HepG2 (cell line): ENCODE results near the gene TMEM185B. TPM values are rescaled to one million over a fixed set of nuclear protein-coding genes. Genes with fewer than 3 reads are reported as not detected.
A peak's percentile ranks its signal among the peaks of the same experiment; 100 is the strongest.

Experiments
- ARNTL ChIP-seq: sonication (generic); formaldehyde crosslinking; IDR thresholded peaks from 2 replicates; pipeline ENCODE4 v1.4.0; 2020; ENCODE audit warnings: mild to moderate bottlenecking, missing genetic modification reagents
- BCL6 ChIP-seq: IDR thresholded peaks from 2 replicates; pipeline ENCODE4 v1.6.1; 2016; ENCODE audit warnings: missing genetic modification reagents, missing compliant biosample characterization
- DNMT1 ChIP-seq: sonication (generic); formaldehyde crosslinking; IDR thresholded peaks from 2 replicates; pipeline ENCODE4 v1.5.1; 2020; ENCODE audit warnings: mild to moderate bottlenecking, missing genetic modification reagents
- FOXA1 ChIP-seq, 2 experiments: fragments of 450-650 bp in 1 of 2; sonication (generic) in 1 of 2; formaldehyde crosslinking in 1 of 2; IDR thresholded peaks; 2 replicates each; pipeline versions ENCODE4 v1.4.0 to v1.6.1; 2016 to 2020; ENCODE audit warnings: missing genetic modification reagents in 1 of 2
- GFI1 ChIP-seq: sonication (generic); formaldehyde crosslinking; IDR thresholded peaks from 2 replicates; pipeline ENCODE4 v1.5.0; 2020; ENCODE audit warnings: missing genetic modification reagents, mild to moderate bottlenecking, borderline replicate concordance
- HMG20B ChIP-seq: conservative IDR thresholded peaks from 2 replicates; pipeline ENCODE4 v1.6.1; 2016; ENCODE audit warnings: missing genetic modification reagents, missing compliant biosample characterization
- MAFF ChIP-seq: IDR thresholded peaks from 2 replicates; pipeline ENCODE4 v1.6.1; 2011; ENCODE audit warnings: low read depth, low read length, improper control_type of control experiment
- NR2F6 ChIP-seq, 2 experiments: IDR thresholded peaks; 2 replicates each; pipeline ENCODE4 v1.6.1; 2016; ENCODE audit warnings: antibody characterized with exemption in 1 of 2, mild to moderate bottlenecking in 1 of 2
- NR3C1 ChIP-seq: sonication (generic); formaldehyde crosslinking; IDR thresholded peaks from 2 replicates; pipeline ENCODE4 v1.4.0; 2020; ENCODE audit warnings: missing genetic modification reagents
- RAD51 ChIP-seq: fragments of 450-650 bp; IDR thresholded peaks from 2 replicates; pipeline ENCODE4 v1.6.1; 2016; ENCODE audit warnings: borderline replicate concordance
- SOX13 ChIP-seq, 3 experiments: fragments of 450-650 bp in 1 of 3; sonication (generic) in 1 of 3; formaldehyde crosslinking in 1 of 3; IDR thresholded peaks in 2 of 3; conservative IDR thresholded peaks in 1 of 3; 2 replicates each; pipeline versions ENCODE4 v1.5.0 to v1.6.1; 2016 to 2020; ENCODE audit warnings: antibody characterized with exemption in 1 of 3, mild to moderate bottlenecking in 1 of 3, missing compliant biosample characterization in 1 of 3, missing genetic modification reagents in 1 of 3, moderate library complexity in 1 of 3
- SOX5 ChIP-seq: IDR thresholded peaks from 2 replicates; pipeline ENCODE4 v1.6.1; 2016; ENCODE audit warnings: borderline replicate concordance
- SRY ChIP-seq: sonication (generic); formaldehyde crosslinking; IDR thresholded peaks from 2 replicates; pipeline ENCODE4 v1.8.0; 2022; ENCODE audit warnings: mild to moderate bottlenecking, missing genetic modification reagents
- ZNF101 ChIP-seq: sonication (generic); formaldehyde crosslinking; IDR thresholded peaks from 2 replicates; pipeline ENCODE4 v1.4.0; 2020; ENCODE audit warnings: mild to moderate bottlenecking, low read depth, missing genetic modification reagents, borderline replicate concordance
- ZNF564 ChIP-seq: sonication (generic); formaldehyde crosslinking; IDR thresholded peaks from 2 replicates; pipeline ENCODE4 v1.8.1; 2023; ENCODE audit warnings: mild to moderate bottlenecking, missing genetic modification reagents
- ZNF713 ChIP-seq: sonication (generic); formaldehyde crosslinking; IDR thresholded peaks from 2 replicates; pipeline ENCODE4 v1.4.0; 2020; ENCODE audit warnings: mild to moderate bottlenecking, missing genetic modification reagents
- ZNF790 ChIP-seq: sonication (generic); formaldehyde crosslinking; IDR thresholded peaks from 2 replicates; pipeline ENCODE4 v1.8.0; 2022; ENCODE audit warnings: missing genetic modification reagents, mild to moderate bottlenecking, borderline replicate concordance
- ZNF891 ChIP-seq: sonication (generic); formaldehyde crosslinking; IDR thresholded peaks from 2 replicates; pipeline ENCODE4 v1.5.0; 2020; ENCODE audit warnings: mild to moderate bottlenecking, missing genetic modification reagents
- polyA plus RNA-seq, 8 experiments: library from polyadenylated mRNA; depleted of rRNA in 3 of 8; stranded (reverse) in 7 of 8; unstranded in 1 of 8; fragments of >200 nt; fragmentation: Illumina TruSeq in 4 of 8; extraction: Trizol in 4 of 8; gene quantifications; 2 replicates each; pipeline versions ENCODE4 v1.2.1 to v1.2.3, GENCODE V29; 2011 to 2016; ENCODE audit warnings: low read depth in 4 of 8, missing spikeins in 1 of 8, mixed read lengths in 1 of 8; ENCODE audit not compliant: insufficient read depth in 1 of 8
- total RNA-seq, 5 experiments: library from RNA; depleted of rRNA; stranded (reverse); fragments of >200 nt; fragmentation: Illumina TruSeq; extraction: Trizol; gene quantifications; 2 replicates each; pipeline ENCODE4 v1.2.3, GENCODE V29; 2016; ENCODE audit warnings: low read depth in 1 of 5
- TF ChIP-seq, protein P1 (sequence below): sonication (generic); formaldehyde crosslinking; IDR thresholded peaks from 2 replicates; pipeline ENCODE4 v1.4.0; 2020; ENCODE audit warnings: missing genetic modification reagents
- TF ChIP-seq, protein P2 (sequence below): IDR thresholded peaks from 2 replicates; pipeline ENCODE4 v1.6.1; 2016; ENCODE audit warnings: missing biosample characterization, missing genetic modification reagents, low read depth
- TF ChIP-seq, protein P3 (sequence below): sonication (generic); formaldehyde crosslinking; IDR thresholded peaks from 2 replicates; pipeline ENCODE4 v1.4.0; 2020; ENCODE audit warnings: mild to moderate bottlenecking, missing genetic modification reagents, borderline replicate concordance

Gene TMEM185B
- total and polyA plus RNA-seq, 2 of the 13 experiments (the other 11 are each of a cell fraction or from before 2014, with no cell fraction given) = 5.6 to 7.0 TPM

DNA sequence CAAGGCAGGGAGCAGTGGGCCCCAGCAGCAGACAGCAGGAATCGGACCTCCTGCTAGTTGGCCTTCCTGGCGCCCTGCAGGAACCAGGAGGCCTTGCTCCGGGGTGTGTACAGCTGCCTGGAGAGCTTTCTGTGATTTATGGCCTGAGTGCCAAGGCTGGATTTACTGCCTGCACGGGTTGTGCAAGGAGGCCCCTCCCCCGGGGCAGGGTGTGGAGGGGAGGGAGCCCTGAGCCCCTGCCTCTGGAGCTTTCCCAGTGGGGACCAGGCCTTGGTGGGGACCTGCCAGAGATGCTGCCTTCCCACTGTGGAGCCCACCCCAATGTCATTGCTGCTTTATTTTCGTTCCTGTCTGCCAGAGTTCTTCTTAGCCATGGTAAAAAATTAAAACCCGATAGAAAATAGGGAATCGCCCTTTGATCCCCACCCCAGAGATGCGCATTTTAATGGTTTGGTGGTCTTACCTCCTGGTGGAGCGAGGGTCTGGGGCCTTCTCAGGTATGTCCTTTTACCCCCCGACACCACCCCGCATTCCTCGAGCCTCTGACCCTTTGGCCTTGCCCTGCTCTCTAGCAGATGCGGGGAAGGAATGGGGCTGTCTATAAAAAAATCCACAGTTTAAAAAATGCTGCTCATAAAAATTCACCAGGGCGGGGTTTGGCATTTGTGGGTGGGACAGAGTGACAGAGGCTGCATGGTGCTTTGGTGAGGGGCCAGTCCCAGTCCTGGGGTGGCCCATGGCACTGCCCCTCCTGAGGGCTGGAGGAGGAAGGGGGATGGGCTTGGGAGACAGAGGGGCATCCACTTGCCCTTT, 22.5 kb upstream of the TMEM185B start (continued):
- TF ChIP-seq ARNTL (CRISPR knock-in tag) = no peak
- TF ChIP-seq GFI1 (CRISPR knock-in tag) = peak; percentile 71; the same call in 1 of the 2 replicates
- TF ChIP-seq SOX13 (IDR thresholded peaks at IDR 0.05) = no peak
- TF ChIP-seq SOX13 (CRISPR knock-in tag; conservative IDR thresholded peaks at IDR 0.05 in 1 of 2, IDR thresholded peaks at IDR 0.05 in 1 of 2) = no peak
- TF ChIP-seq ZNF790 (CRISPR knock-in tag) = no peak
- TF ChIP-seq ZNF101 = no peak
- no peak for TF ChIP-seq ZNF713 (CRISPR knock-in tag)
- TF ChIP-seq NR2F6 (IDR thresholded peaks at IDR 0.05) = no peak; the same call in 1 of the 2 replicates
- TF ChIP-seq NR2F6 (CRISPR knock-in tag; IDR thresholded peaks at IDR 0.05) = 0 out of 2 replicates have a peak, but pooled peaks have one; percentile 4
- no peak for TF ChIP-seq RAD51
- no peak for TF ChIP-seq ZNF564 (CRISPR knock-in tag)
- no peak for TF ChIP-seq FOXA1 (IDR thresholded peaks at IDR 0.05)
- no peak for TF ChIP-seq FOXA1 (CRISPR knock-in tag; IDR thresholded peaks at IDR 0.05)
- TF ChIP-seq ZNF891 (CRISPR knock-in tag) = no peak
- TF ChIP-seq BCL6 (CRISPR knock-in tag) = peak; percentile 12; the same call in 1 of the 2 replicates
- TF ChIP-seq, protein P1, sequence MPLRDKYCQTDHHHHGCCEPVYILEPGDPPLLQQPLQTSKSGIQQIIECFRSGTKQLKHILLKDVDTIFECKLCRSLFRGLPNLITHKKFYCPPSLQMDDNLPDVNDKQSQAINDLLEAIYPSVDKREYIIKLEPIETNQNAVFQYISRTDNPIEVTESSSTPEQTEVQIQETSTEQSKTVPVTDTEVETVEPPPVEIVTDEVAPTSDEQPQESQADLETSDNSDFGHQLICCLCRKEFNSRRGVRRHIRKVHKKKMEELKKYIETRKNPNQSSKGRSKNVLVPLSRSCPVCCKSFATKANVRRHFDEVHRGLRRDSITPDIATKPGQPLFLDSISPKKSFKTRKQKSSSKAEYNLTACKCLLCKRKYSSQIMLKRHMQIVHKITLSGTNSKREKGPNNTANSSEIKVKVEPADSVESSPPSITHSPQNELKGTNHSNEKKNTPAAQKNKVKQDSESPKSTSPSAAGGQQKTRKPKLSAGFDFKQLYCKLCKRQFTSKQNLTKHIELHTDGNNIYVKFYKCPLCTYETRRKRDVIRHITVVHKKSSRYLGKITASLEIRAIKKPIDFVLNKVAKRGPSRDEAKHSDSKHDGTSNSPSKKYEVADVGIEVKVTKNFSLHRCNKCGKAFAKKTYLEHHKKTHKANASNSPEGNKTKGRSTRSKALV (CRISPR knock-in tag) = no peak
- TF ChIP-seq MAFF = no peak
- TF ChIP-seq, protein P2, sequence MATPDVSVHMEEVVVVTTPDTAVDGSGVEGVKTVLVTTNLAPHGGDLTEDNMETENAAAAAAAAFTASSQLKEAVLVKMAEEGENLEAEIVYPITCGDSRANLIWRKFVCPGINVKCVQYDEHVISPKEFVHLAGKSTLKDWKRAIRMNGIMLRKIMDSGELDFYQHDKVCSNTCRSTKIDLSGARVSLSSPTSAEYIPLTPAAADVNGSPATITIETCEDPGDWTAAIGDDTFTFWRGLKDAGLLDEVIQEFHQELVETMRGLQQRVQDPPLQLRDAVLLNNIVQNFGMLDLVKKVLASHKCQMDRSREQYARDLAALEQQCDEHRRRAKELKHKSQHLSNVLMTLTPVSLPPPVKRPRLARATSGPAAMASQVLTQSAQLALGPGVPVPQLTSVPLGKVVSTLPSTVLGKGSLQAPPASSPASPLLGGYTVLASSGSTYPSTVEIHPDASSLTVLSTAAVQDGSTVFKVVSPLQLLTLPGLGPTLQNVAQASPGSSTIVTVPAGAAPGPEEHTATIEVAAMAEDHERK = no peak
- peak; percentile 64; the same call in 1 of the 2 replicates for TF ChIP-seq HMG20B (CRISPR knock-in tag)
- 0 out of 2 replicates have a peak, but pooled peaks have one; percentile 24 for TF ChIP-seq SRY (CRISPR knock-in tag)
- no peak for TF ChIP-seq DNMT1 (CRISPR knock-in tag)
- no peak for TF ChIP-seq NR3C1 (CRISPR knock-in tag)
- no peak for TF ChIP-seq SOX5 (CRISPR knock-in tag)
- TF ChIP-seq, protein P3, sequence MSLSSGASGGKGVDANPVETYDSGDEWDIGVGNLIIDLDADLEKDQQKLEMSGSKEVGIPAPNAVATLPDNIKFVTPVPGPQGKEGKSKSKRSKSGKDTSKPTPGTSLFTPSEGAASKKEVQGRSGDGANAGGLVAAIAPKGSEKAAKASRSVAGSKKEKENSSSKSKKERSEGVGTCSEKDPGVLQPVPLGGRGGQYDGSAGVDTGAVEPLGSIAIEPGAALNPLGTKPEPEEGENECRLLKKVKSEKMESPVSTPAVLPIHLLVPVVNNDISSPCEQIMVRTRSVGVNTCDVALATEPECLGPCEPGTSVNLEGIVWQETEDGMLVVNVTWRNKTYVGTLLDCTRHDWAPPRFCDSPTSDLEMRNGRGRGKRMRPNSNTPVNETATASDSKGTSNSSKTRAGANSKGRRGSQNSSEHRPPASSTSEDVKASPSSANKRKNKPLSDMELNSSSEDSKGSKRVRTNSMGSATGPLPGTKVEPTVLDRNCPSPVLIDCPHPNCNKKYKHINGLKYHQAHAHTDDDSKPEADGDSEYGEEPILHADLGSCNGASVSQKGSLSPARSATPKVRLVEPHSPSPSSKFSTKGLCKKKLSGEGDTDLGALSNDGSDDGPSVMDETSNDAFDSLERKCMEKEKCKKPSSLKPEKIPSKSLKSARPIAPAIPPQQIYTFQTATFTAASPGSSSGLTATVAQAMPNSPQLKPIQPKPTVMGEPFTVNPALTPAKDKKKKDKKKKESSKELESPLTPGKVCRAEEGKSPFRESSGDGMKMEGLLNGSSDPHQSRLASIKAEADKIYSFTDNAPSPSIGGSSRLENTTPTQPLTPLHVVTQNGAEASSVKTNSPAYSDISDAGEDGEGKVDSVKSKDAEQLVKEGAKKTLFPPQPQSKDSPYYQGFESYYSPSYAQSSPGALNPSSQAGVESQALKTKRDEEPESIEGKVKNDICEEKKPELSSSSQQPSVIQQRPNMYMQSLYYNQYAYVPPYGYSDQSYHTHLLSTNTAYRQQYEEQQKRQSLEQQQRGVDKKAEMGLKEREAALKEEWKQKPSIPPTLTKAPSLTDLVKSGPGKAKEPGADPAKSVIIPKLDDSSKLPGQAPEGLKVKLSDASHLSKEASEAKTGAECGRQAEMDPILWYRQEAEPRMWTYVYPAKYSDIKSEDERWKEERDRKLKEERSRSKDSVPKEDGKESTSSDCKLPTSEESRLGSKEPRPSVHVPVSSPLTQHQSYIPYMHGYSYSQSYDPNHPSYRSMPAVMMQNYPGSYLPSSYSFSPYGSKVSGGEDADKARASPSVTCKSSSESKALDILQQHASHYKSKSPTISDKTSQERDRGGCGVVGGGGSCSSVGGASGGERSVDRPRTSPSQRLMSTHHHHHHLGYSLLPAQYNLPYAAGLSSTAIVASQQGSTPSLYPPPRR = no peak
